Measurements from ENCODE around the gene RCAN2.

RCAN2 gene

DNA sequence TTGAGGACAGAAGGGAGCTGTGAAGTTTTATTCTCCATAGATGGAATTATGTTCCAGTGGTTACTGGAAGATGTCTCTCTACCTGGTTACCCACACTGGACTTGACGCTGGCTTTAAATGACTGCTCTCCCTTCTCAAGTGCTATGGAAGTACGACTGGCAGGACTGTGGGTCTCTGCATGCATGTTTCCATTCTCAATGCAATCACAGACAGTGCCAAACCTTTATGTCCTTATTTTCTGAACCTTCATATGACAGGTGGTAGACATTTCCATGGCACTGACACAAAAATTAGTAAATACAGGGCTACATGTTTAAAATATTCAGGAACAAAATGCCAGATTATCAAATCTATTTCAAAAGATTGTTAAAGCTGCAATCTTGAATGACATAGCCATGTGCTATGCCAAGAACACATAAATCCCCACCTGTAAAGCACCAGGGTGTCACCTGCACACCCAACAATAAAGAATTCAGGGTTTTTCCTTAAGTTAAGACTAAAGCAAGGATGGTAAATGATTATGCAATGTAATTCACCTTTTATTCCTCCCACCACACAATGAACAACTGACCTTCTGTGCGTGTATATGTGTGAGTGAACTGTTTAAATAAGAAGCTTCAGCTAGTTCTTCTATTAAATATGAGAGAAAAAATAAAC lies 167.2 kb downstream of the RCAN2 start:
- no peak overlapping the region for H3K4me3 ChIP-seq (ENCODE audit: severe bottlenecking)
- H3K4me1 ChIP-seq (ENCODE audit: insufficient read depth, poor library complexity, severe bottlenecking): peaks cover 10% of the 10 kb centered on the region
- H3K36me3 ChIP-seq (ENCODE audit: low read depth): no peaks in the 10 kb centered on the region
- no peaks in the 10 kb centered on the region for H3K27me3 ChIP-seq (ENCODE audit: insufficient read depth, poor library complexity, severe bottlenecking)
- no peaks in the 10 kb centered on the region for H3K9me3 ChIP-seq (ENCODE audit: severe bottlenecking)
- no peak overlapping the region for H3K27ac ChIP-seq (ENCODE audit: poor library complexity, severe bottlenecking)
- ATAC-seq (ENCODE audit: low read depth) (no peak), DNase-seq (ENCODE audit: low spot score) (no peak)
- TF ChIP-seq, protein P1, sequence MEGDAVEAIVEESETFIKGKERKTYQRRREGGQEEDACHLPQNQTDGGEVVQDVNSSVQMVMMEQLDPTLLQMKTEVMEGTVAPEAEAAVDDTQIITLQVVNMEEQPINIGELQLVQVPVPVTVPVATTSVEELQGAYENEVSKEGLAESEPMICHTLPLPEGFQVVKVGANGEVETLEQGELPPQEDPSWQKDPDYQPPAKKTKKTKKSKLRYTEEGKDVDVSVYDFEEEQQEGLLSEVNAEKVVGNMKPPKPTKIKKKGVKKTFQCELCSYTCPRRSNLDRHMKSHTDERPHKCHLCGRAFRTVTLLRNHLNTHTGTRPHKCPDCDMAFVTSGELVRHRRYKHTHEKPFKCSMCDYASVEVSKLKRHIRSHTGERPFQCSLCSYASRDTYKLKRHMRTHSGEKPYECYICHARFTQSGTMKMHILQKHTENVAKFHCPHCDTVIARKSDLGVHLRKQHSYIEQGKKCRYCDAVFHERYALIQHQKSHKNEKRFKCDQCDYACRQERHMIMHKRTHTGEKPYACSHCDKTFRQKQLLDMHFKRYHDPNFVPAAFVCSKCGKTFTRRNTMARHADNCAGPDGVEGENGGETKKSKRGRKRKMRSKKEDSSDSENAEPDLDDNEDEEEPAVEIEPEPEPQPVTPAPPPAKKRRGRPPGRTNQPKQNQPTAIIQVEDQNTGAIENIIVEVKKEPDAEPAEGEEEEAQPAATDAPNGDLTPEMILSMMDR (IDR thresholded peaks at IDR 0.05; ENCODE audit: poor library complexity, severe bottlenecking): no peak

DNA sequence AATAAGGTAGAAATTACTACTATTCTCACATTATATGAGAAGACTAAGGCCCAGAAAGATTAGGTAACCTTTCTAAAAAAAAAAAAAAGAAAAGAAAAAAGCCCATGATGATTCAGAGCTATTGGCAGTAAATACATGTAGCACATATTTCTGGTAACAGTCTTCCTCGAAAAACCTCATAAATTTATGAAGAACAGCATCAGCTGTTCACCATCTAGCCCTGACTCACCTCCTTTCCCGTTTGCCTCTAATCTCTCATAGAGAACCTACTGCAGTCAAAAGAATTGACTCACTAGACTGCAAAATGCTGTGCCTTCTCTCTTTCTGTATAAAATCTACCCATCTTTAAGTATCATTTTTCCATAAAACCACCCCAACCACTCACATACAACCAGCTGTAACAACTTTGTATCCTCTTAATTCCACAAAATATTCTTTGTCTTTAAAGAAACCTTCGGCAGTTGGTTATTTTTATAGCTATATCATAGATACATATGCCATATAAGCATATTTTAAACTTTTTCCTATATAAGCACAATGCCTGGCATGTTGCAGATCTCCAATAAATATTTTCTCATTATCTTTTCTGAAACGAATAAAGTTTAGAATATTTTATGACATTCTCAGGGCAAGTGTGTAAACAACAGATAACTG lies 167.8 kb downstream of the RCAN2 start:
- no peaks in the 10 kb centered on the region for H3K9me3 ChIP-seq (ENCODE audit: severe bottlenecking)
- DNase-seq (ENCODE audit: low spot score) (no peak), ATAC-seq (ENCODE audit: low read depth) (peak; percentile 96)
- no peak overlapping the region for H3K27ac ChIP-seq (ENCODE audit: poor library complexity, severe bottlenecking)
- no peaks in the 10 kb centered on the region for H3K27me3 ChIP-seq (ENCODE audit: insufficient read depth, poor library complexity, severe bottlenecking)
- H3K4me1 ChIP-seq (ENCODE audit: insufficient read depth, poor library complexity, severe bottlenecking): peaks cover 10% of the 10 kb centered on the region
- H3K4me3 ChIP-seq (ENCODE audit: severe bottlenecking): no peak overlapping the region
- TF ChIP-seq, protein P1 (IDR thresholded peaks at IDR 0.05; ENCODE audit: poor library complexity, severe bottlenecking): no peak
- H3K36me3 ChIP-seq (ENCODE audit: low read depth): no peaks in the 10 kb centered on the region

DNA sequence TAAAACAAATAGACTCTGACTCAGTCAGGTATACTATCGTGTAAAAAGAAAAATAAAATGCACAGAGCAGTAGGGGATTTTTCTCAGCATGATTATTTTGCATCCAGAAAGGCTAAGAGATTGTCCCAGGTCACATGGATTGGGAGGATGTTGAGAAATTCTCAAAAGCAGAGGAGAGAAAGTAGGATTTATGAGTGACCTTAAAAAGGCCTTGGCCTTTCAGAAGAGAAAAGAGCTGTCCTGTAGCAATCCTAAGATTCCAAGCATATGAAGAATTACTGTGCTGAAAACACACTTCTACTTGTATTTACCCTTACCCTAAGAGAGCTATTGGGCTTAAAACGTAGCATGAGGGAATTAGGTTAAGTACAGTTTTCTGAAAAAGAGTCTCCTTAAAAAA lies 170.7 kb downstream of the RCAN2 start:
- ATAC-seq (ENCODE audit: low read depth): no peak
- H3K36me3 ChIP-seq (ENCODE audit: low read depth): no peaks in the 10 kb centered on the region
- H3K4me3 ChIP-seq (ENCODE audit: severe bottlenecking): no peak overlapping the region
- no peaks in the 10 kb centered on the region for H3K27me3 ChIP-seq (ENCODE audit: insufficient read depth, poor library complexity, severe bottlenecking)
- no peak for DNase-seq (ENCODE audit: low spot score)
- no peaks in the 10 kb centered on the region for H3K9me3 ChIP-seq (ENCODE audit: severe bottlenecking)
- H3K4me1 ChIP-seq (ENCODE audit: insufficient read depth, poor library complexity, severe bottlenecking): peaks cover 10% of the 10 kb centered on the region
- TF ChIP-seq, protein P1 (IDR thresholded peaks at IDR 0.05; ENCODE audit: poor library complexity, severe bottlenecking): no peak
- no peak overlapping the region for H3K27ac ChIP-seq (ENCODE audit: poor library complexity, severe bottlenecking)

DNA sequence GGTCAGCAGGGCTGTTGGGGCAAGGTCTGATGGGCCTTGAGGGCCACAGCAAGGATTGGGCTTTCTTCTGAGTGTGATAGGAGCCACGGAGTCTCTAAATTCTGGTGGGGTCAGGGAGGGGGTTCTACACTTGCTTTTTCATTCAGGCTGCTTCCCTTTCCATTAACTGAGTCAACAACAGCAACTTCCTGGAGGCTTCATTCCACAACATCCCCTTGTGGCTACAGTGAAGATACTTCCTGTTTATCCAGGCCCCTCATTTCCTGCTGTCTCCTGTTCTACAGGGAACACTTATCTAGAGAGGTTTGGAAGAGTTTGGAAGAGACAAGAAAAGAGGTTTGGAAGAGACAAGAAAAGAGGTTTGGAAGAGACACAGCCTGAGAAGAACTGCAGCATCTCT lies 175.7 kb downstream of the RCAN2 start:
- Histone ChIP-seq H3K9me3 (ENCODE audit: severe bottlenecking) (no peaks in the 10 kb centered on the region), H3K36me3 (ENCODE audit: low read depth) (no peaks in the 10 kb centered on the region), H3K27me3 (ENCODE audit: insufficient read depth, poor library complexity, severe bottlenecking) (no peaks in the 10 kb centered on the region), H3K27ac (ENCODE audit: poor library complexity, severe bottlenecking) (no peak overlapping the region), H3K4me1 (ENCODE audit: insufficient read depth, poor library complexity, severe bottlenecking) (no peaks in the 10 kb centered on the region), H3K4me3 (ENCODE audit: severe bottlenecking) (no peak overlapping the region)
- DNase-seq (ENCODE audit: low spot score) (no peak), ATAC-seq (ENCODE audit: low read depth) (no peak)
- TF ChIP-seq, protein P1 (IDR thresholded peaks at IDR 0.05; ENCODE audit: poor library complexity, severe bottlenecking): no peak

DNA sequence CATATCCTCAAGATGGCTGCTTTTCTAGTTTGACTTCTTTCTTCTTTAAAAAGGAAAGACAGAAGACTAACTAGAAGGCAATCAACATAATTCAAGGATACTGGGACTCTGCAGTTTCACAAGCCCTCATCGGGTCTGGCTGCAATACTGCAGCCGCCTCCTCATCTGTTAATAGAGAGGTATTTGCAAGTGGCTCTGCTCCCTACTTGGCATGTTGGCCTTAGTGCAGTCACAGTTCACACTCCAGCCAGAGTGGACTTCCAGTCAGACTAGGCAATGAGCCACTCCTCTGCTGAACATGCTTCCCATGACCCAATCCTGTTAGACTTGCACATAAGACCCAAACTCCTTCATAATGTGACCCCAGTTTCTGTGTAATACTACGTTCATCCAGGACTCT lies 178.6 kb downstream of the RCAN2 start:
- ATAC-seq (ENCODE audit: low read depth) (no peak), DNase-seq (ENCODE audit: low spot score) (no peak)
- Histone ChIP-seq H3K4me1 (ENCODE audit: insufficient read depth, poor library complexity, severe bottlenecking) (no peaks in the 10 kb centered on the region), H3K27me3 (ENCODE audit: insufficient read depth, poor library complexity, severe bottlenecking) (no peaks in the 10 kb centered on the region), H3K9me3 (ENCODE audit: severe bottlenecking) (no peaks in the 10 kb centered on the region), H3K27ac (ENCODE audit: poor library complexity, severe bottlenecking) (no peak overlapping the region), H3K36me3 (ENCODE audit: low read depth) (no peaks in the 10 kb centered on the region), H3K4me3 (ENCODE audit: severe bottlenecking) (no peak overlapping the region)
- TF ChIP-seq, protein P1 (IDR thresholded peaks at IDR 0.05; ENCODE audit: poor library complexity, severe bottlenecking): no peak

Measured in RWPE2 (cell line).